Liver (tissue), 3 donors: ENCODE data around the gene ANKRD30B.
"Not testable (repeated sequence)": the region's sequence is repeated elsewhere in the genome, so short reads cannot be mapped to it uniquely, and the experiment has no call there.

ENCODE experiments used
- ATF3 ChIP-seq: IDR thresholded peaks from 2 replicates; pipeline ENCODE4 v1.6.1; 2016; ENCODE audit warnings: antibody characterized with exemption
- MAX ChIP-seq: IDR thresholded peaks from 2 replicates; pipeline ENCODE4 v1.6.1; 2016; ENCODE audit warnings: antibody characterized with exemption
- REST ChIP-seq: IDR thresholded peaks from 2 replicates; pipeline ENCODE4 v1.6.1; 2016; ENCODE audit warnings: antibody characterized with exemption, mild to moderate bottlenecking
- SP1 ChIP-seq: IDR thresholded peaks from 2 replicates; pipeline ENCODE4 v1.6.1; 2018; ENCODE audit warnings: antibody characterized with exemption, mild to moderate bottlenecking
- YY1 ChIP-seq: IDR thresholded peaks from 2 replicates; pipeline ENCODE4 v1.6.1; 2016; ENCODE audit warnings: antibody characterized with exemption, mild to moderate bottlenecking
- TF ChIP-seq, protein P1 (sequence below): fragments of 150-350 bp; IDR thresholded peaks from 2 replicates; pipeline ENCODE4 v1.5.1; 2017; ENCODE audit warnings: improper control_type of control experiment, low read depth, low read length; ENCODE audit not compliant: missing input control
- donor health status: healthy.
- donor health status: healthy.

- TF ChIP-seq MAX, REST, YY1, ATF3, SP1: not testable (repeated sequence)
- TF ChIP-seq, protein P1, sequence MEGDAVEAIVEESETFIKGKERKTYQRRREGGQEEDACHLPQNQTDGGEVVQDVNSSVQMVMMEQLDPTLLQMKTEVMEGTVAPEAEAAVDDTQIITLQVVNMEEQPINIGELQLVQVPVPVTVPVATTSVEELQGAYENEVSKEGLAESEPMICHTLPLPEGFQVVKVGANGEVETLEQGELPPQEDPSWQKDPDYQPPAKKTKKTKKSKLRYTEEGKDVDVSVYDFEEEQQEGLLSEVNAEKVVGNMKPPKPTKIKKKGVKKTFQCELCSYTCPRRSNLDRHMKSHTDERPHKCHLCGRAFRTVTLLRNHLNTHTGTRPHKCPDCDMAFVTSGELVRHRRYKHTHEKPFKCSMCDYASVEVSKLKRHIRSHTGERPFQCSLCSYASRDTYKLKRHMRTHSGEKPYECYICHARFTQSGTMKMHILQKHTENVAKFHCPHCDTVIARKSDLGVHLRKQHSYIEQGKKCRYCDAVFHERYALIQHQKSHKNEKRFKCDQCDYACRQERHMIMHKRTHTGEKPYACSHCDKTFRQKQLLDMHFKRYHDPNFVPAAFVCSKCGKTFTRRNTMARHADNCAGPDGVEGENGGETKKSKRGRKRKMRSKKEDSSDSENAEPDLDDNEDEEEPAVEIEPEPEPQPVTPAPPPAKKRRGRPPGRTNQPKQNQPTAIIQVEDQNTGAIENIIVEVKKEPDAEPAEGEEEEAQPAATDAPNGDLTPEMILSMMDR: not testable (repeated sequence)
Measured at GRCh38 chr18:14868825-14869224, 120.9 kb downstream of the ANKRD30B start.
